HG02870 (cell line): ENCODE data around the gene PSMD11.
A peak's percentile ranks its signal among the peaks of the same experiment; 100 is the strongest.
"Not testable (repeated sequence)": the region's sequence is repeated elsewhere in the genome, so short reads cannot be mapped to it uniquely, and the experiment has no call there.

Experiments
- ATAC-seq: cut with Tn5 transposase; IDR thresholded peaks from one replicate; pipeline ENCODE4 v1.9.1; 2021; ENCODE audit warnings: mild to moderate bottlenecking, moderate library complexity; ENCODE audit not compliant: unreplicated experiment

Gene PSMD11

DNA sequence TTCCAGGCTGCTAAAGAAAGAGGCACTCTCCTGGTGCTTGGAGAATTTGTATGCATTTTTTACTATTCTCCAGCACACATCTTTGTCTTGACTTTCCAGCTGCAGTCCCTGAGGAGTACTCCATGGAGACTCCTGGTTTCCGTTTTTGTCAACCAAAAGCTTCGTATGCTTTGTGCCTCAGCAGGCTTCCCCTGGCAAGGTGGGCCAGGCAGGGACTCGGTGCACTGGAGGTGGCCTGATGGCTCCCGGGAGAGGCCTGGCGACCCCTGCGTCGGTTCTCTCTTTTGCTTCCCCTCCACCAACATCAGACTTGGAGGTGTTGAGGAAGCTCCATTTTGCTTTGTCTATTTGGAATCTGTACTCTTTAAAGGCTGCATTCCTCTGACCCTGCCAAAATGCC, 66.2 kb downstream of the PSMD11 start:
- ATAC-seq, result no peak

DNA sequence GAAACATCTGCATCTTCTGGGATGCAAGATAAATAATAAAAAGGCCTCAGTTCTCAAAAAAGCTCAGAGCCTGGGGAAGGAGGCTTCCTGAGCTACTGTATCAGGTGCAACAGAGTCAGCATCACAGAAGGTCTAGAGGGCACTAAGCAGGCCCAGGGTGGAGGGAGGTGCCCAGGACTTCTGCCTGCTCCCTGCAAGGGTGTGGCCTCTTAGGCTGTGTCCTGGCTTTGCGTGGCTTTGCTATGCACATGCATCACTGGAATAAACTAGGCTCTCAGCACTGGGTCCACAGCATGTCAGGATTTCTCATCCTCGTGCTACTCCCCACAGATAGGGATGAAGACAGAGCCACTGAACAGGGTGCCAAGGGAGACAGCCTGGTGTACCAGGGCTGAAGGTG, 68.0 kb downstream of the PSMD11 start:
- ATAC-seq, result no peak

DNA sequence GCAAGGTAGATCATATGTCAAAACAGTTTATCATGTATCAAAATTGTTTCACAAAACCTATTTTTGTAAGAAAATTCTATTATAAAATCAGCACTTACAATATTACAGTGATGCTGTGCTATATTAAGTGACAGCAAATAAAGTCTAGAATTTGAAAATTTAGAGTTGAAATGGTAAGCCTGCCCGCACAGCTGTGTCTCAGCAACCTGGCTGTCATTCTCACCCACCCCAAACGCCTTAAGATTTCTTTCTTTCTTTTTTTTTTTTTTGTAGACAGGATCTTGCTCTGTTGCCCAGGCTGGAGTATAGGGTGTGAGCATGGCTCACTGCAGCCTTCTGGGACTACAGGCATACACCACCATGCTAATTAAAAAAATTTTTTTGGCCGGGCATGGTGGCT, 69.3 kb downstream of the PSMD11 start:
- no peak for ATAC-seq

DNA sequence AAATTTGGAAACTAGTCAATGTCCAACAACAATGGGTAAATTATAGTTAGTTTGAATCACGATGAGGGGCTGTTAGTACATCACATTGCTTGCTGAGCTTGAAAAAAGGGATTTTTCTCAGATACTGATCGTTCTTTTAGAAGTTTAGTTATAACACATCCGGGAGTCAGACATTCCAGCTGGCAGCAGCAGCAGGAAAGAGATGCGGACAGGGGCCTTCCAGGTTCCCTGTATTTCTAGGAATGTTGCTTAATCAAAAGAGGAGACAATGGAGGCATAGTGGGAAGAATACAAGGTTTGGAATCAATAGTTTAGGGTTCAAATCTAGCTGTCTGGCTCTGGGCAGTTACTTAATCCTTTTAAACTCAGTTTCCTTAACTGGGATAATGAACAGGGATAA, 70.3 kb downstream of the PSMD11 start:
- no peak for ATAC-seq

DNA sequence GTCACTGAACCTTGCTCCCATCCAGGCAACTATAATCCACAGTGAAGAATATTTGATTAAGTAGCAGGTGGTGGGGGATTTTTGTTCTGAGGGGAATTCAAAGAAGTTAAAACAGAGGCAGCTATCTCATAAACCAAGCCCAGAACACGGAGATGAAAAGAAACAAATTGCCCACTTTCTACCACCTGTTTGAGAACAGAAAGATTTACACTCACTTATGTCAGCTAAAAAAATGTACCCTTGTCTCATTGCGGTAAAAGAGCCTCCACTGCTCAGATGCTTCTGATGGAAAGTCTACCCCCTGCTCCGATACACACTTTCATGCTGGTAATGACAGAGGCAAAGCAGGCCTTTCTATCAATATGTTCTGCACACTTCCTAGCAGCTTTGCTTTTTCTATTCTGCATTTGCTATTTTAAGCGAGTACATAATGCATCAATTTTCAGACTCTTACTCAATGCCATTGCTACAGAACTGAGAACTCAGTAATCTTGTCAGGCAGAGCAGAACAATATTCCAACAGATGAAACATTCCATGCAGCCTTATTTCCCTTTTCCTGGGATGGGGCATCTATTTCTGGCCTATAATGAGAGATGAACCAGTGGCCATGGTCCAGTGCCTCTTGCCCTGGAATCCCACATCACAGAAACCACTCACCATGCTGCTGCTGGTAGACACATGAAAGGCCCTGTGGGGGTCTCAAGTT, 71.5 kb downstream of the PSMD11 start:
- ATAC-seq, result peak; percentile 49

DNA sequence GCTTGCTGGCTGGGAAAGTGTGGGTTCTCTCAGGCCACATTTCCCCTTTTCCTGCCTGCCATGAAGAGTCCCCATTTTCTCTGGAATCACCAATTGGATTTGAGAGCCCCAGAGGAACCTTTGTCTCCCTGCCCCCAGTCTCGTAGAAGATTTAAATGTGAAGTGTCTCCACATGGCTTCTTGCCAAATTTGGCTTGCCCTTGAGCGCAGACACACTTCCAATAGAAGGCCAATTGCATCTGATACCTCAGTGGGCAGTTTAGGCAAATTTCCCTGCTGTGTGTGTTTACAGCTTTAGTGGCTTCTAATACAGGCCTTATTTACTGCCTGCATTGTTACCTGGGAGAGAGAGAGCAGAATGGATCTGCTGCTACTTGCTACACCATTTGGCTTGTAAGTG, 72.1 kb downstream of the PSMD11 start:
- no peak for ATAC-seq

DNA sequence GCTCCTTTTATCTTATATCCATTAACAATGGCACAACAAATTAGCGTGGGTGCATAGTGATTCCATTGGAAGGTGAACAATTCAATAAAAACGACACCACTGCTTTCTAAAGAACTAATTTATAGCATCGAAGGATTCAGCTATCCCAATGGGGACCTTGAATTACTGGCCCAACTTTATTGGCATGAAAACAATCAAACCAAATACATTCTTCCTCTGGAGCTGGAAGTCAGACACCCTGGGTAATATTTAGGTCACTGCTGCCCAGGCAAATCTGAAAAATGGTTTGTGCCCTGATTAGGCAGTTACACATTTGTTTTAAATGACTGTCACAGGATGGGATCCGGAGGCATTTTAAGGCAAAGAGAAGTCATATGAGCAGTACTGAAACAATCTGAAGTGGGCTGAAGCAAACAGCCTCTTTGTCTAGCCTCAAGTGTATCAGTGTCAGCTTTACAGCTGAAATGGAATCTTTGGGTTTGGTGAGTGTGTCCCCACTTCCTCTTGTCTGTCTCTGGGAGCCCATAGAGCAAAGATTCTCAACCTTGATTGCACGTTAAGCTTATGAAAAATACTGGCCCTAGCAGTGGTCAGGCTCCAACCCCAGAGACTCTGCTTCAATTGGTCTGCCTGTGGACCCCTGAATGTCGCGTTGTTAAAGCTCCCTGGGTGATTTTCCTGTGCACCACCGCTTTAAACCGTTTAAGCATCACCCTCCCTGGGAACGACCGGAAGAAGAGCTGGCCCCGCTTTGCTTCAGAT, 72.8 kb downstream of the PSMD11 start:
- peak; percentile 46 for ATAC-seq

DNA sequence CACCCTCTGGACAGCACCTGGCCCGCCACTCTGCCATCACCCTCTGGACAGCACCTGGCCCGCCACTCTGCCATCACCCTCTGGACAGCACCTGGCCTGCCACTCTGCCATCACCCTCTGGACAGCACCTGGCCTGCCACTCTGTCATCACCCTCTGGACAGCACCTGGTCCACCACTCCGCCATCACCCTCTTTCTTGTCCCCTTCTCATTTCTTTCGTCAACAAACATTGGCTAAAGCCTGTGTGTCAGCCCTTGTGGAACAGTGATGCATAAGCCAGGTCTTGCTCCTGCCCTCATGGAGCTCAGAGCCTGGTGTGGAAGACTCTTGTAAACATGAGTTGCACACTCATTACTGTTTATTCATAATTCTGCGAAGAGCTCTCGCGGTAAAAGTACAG, 73.7 kb downstream of the PSMD11 start:
- no peak for ATAC-seq

DNA sequence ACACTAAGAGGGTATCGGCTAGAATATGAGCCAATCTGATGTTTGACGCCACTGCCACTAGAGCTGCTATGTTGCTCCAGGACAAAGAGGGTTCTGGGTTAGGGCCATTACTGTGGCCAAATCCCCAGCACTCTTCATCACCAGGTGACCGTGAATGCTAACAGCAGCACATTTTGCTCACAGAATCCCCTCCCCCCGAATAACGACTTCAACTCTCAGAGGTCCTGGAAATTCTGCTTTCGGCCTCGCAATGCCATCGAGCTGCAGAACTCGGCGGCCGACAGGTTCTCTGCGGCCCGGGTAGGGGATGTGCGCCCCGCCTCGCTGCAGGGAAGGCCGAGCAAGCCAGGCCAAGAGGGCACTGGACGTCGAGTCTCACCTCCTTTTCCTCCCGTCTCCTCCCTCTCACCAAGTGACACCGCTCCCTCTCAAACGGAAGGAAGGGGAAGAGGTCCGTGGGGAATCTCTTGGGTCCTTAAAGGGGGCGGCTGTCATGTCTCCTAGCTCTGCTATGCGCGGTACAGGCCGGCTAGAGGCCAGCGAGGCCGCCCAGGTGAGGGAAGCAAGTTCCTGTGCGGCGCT, 74.4 kb downstream of the PSMD11 start:
- no peak for ATAC-seq

DNA sequence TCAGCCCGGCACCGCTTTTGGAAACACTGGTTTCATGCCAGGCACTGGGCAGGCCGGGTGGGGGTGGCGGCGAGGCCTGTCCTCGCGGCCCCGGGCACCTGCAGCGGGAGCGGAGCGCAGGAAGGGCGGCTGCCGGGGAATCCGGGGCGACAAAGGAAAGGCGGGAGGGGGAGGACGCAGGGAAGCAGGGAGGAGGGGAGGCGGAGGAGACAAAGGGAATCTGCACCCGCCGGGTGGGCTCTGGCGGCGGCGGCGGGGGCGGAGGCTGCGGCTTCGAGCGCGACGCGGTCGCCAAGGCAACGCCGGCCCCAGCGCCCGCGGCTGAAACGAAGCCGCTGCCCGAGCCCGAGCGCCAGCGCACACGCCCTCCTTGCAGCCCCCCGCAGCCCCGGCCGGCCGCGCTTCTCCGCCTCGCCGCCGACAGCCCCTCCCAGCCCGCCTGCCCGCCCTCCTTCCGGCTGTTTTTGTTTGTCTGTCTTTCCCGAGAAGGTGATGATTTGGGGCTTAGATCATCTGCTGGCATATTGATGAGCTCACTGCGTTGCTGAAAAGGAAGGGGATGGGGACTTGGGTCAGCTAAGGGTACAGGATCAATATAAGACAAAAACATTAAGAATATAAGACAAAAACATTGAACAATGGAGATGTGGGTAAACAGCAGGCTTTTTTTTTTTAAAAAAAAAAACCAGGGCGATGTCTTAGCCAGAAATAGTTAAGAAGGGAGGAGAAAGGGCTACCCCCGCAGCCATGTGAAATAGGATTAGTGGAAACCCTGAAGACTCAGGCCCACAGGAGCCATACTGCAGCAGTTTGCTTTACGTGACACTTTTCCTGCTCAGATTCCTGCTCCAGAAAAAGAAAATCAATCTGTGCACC, 75.2 kb downstream of the PSMD11 start:
- no peak for ATAC-seq

DNA sequence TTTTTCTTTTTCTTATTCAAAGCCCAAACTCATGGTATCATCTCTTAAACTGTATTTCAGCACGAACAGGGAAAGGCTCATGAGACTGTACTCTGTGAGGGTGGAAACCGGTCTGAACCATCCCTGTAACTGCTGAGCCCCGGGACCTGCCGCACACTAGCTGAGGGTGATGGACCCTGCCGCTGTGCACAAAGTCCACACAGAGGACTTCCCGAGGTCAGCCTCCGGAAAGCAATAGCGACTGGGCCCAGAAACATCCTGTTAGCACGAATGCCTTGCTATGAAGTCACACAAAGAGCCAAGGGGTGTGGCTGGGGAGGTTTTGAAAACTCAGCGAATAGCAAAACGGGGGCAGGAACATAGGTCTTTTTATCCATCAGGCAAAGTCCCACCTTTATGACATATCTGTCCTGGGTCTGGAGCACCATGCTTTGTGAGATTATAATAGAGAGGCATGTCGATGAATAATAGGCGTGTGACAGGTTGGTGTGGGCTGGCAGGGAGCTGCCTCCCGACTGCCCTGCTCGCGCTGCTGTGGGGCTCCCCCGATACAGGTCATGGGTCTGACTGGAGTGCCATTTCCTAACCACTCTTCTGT, 75.9 kb downstream of the PSMD11 start:
- no peak for ATAC-seq

DNA sequence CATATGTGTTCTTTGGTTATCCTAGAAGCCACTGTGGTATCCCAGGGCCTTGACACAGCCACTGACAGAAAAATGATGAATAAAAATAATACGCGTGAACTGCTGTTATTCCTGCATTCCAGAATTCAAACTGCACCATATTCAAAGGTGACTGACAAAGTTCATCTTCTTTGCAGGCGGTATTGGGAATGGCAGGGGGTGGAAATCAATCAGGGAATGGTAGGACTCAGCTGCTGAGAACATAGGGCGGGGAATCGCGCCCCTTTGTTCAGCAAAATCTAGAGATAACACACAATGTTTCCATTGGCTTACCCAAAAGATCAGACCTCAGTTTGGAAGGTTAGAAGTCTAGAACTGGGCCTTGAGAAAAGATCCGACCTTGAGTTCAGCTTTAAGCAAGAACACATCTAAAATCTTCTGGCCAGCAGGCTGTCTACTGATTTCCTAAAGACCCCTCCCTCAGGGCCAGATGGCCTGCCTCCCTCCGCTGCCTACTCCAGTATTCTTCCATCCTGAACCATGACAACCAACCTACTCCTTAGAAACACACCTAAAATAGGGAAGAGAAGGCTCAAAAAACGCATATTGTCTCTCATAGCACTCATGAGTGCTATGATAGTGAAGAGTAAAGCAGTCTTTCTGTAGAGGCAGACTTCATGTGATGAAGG, 76.6 kb downstream of the PSMD11 start:
- no peak for ATAC-seq

DNA sequence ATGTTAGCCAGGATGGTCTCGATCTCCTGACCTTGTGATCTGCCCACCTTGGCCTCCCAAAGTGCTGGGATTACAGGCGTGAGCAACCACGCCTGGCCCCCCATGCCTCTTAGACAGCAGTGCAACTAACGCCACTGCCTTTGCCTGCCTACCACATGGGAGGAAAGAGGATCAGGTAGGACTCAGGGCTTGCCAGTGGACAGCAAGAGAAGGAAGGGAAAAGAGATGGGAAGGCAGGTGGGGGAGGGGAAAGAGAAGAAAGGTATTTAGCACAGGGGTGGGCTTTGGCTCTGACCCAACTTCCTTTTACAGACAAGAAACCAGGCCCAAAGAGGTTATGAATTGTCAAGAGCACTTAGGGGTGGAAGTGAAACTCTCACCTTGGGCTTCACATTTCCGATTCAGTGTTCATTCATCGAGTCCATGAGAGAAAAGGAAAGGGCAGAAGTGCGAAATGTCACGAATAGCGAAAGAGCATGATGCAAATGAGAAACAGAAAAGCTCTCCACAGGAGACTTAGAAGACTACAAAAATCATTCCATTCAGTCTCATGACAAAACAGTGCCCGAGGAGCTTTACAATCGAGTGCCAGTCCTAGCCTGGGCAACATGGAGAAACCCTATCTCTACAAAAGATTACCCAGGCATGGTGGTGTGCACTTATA, 78.8 kb downstream of the PSMD11 start:
- ATAC-seq, result peak; percentile 50

DNA sequence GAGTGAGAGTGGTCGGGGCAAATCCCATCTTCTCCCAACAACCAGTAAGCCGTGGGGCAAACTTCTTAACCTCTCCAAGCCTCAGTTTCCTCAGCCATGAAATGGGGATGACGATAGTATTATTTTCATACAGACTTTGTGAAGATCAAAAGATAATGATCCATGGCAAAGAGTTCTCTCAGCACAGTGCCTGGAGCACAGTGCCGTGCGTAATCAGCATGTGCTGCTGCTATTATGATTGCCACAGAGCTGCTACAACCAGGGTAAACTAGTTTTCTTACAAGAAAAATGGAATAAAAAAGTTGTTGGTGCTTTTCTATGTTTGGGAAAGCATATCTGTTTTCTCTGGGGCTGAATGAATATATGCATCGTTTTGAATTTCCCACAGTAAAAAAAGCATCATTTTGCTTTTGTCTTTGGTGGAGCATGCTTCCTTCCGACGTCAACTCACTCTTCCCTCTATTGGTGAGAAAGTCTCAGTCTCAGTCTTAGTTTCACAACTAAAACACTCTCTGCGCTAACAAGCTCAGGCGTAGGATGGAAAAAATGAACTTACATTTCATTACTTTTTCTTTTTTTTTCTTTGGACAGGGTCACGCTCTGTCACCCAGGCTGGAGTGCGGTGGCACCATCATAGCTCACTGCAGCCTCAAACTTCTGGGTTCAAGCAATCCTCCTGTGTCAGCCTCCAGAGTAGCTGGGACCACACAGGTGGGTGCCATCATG, 79.7 kb downstream of the PSMD11 start:
- ATAC-seq, result no peak

DNA sequence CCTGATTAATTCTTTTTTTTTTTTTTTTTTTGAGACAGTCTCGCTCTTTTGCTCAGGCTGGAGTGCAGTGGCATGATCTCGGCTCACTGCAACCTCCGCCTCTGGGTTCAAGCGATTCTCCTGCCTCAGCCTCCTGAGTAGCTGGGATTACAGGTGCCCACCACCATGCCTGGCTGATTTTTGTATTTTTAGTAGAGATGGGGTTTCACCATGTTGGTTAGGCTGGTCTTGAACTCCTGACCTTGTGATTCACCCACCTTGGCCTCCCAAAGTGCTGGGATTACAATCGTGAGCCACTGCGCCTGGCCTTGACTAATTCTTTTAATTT, 80.2 kb downstream of the PSMD11 start:
- not testable (repeated sequence) for ATAC-seq

DNA sequence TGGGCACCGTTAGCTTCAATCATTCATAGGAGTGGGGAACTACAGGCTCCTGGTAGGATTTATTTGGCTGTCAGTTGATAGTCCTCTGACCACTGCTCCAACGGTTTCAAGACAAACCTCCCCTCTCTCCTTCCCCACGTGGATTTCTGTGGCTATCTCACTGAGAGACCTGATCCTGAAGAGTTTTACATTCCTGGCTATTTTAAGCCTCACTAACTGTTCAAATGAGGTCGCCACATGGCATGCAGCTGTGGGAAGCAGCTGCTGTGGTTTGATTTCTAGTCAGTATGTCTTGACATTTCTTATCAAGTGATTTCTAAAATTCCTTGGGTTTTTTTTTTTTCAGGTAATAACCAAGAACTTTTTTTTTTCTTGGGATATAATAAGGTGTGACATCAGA, 80.8 kb downstream of the PSMD11 start:
- ATAC-seq, result no peak

DNA sequence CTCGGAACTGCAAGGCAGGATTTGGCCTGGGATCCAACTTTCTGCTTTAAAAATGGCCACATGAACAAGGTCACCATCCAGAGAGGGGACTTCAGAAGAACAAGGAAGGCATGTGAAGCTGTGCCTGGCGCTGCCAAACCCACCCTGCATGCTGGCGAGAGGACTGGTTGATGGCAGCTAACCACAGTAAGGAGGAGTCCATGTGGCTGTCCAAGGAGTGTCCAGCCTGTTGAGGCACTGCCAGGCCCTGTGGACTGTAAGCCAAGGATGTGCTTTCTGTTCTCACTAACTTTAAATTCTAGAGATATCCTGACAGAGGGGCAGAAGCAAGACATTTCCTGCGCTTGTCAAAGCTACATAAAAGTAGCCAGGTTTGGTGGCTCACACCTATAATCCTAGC, 82.8 kb downstream of the PSMD11 start:
- no peak for ATAC-seq

DNA sequence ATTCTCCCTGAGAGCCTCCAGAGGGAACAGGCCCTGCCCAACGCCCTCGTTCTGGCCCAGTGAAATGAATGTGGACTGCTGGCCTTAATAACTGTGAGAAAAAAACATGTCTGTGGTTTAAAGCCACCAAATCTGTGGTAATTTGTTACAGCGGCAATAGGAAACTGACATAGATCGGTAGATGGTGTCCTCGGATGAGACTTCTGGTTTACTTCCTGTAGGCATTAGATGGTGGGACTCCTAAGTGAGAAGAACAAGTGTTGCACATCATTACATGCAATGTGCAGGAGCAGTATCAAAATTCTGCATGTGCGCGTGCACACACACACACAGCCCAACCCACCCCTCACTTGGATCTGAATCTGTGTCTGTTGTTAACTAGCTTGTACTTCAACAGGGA, 84.5 kb downstream of the PSMD11 start:
- ATAC-seq, result no peak

DNA sequence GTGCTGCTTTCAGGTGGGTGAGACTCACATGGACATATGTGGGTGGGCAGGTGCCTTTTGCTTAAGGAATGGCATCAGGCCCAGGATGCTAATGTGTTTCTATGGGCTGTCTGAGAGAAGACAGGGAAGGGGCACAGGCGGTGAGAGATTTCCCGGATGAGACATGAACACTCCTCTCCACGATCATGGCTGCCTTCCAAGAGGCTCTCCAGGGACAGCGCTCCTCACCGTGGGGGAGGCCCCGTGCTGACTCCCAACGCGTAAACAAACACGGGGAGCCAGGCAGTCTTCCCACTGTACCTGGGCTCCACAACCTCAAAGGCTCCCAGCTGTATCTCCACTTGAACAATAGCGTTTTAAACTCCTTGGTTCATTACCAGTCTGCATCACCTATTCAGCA, 85.3 kb downstream of the PSMD11 start:
- no peak for ATAC-seq
